GM12891 (cell line): Measurements from ENCODE around the gene RPL31.

Experiments
- DNase-seq: peaks from one replicate; pipeline ENCODE4 v3.0.0; 2011; ENCODE audit warnings: low spot score; ENCODE audit not compliant: insufficient read length
- FAIRE-seq: peaks from 2 replicates; lab custom pipeline; 2011; peaks lifted over from hg19 to GRCh38; lab: Jason Lieb, UNC
- PAX5 ChIP-seq: IDR thresholded peaks from 2 replicates; pipeline ENCODE4 v1.6.1; 2011; ENCODE audit warnings: low read length, moderate library complexity, mild to moderate bottlenecking; ENCODE audit not compliant: insufficient read depth, severe bottlenecking
- POLR2A ChIP-seq: IDR thresholded peaks from 2 replicates; pipeline ENCODE4 v1.6.1; 2011; ENCODE audit warnings: low read depth, low read length, control low read depth
- POLR2AphosphoS5 ChIP-seq: IDR thresholded peaks from 2 replicates; pipeline ENCODE4 v1.6.1; 2011; ENCODE audit warnings: low read depth, low read length, control low read depth
- POU2F2 ChIP-seq: IDR thresholded peaks from 2 replicates; pipeline ENCODE4 v1.6.1; 2011; ENCODE audit warnings: low read depth, mild to moderate bottlenecking, control low read depth, low read length, moderate library complexity
- SPI1 ChIP-seq: IDR thresholded peaks from 2 replicates; pipeline ENCODE4 v1.6.1; 2011; ENCODE audit warnings: low read depth, low read length, control low read depth
- TAF1 ChIP-seq: IDR thresholded peaks from 2 replicates; pipeline ENCODE4 v1.6.1; 2011; ENCODE audit warnings: low read depth, low read length, control low read depth

The RPL31 gene

DNA sequence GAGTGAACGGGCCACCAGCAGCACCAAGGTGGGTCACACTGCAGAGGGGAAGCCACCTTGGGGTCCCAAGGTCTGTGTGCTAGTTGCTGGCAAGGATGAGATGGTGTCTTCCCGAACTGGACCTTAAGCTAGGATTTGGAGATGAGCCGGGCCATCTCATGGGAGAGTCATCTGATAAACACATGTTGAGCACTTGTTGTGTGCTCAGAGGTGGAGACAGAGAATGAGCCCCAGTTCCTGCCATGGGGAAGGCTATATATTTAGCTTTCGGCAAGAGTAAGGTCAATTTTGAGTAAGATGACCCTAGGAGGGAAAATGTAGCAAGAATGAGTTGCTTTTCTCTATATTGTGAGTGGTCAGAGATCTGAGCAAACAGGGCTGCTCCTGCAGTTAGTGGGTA, 41.4 kb upstream of the RPL31 start:
- FAIRE-seq (no peak), DNase-seq (no peak)
- TF ChIP-seq TAF1 (no peak), PAX5 (no peak), POLR2AphosphoS5 (no peak), POU2F2 (no peak), SPI1 (no peak), POLR2A (no peak)

- TF ChIP-seq POU2F2, result no peak
- no peak for TF ChIP-seq SPI1
- no peak for TF ChIP-seq TAF1
- TF ChIP-seq POLR2AphosphoS5, result no peak
- TF ChIP-seq PAX5, result no peak
- no peak for TF ChIP-seq POLR2A
- DNase-seq (no peak), FAIRE-seq (no peak)
Measured at GRCh38 chr2:100962366-100963025, 39.6 kb upstream of the RPL31 start.

- TF ChIP-seq TAF1 (no peak), SPI1 (no peak), PAX5 (no peak), POLR2AphosphoS5 (no peak), POLR2A (no peak), POU2F2 (no peak)
- no peak for FAIRE-seq
- no peak for DNase-seq
Measured at GRCh38 chr2:100963026-100963375, 39.1 kb upstream of the RPL31 start.

- no peak for FAIRE-seq
- no peak for TF ChIP-seq PAX5
- TF ChIP-seq POLR2A, result no peak
- TF ChIP-seq SPI1, result no peak
- TF ChIP-seq POLR2AphosphoS5, result no peak
- TF ChIP-seq TAF1, result no peak
- TF ChIP-seq POU2F2, result no peak
- no peak for DNase-seq
Measured at GRCh38 chr2:100964222-100964621, 37.9 kb upstream of the RPL31 start.

DNA sequence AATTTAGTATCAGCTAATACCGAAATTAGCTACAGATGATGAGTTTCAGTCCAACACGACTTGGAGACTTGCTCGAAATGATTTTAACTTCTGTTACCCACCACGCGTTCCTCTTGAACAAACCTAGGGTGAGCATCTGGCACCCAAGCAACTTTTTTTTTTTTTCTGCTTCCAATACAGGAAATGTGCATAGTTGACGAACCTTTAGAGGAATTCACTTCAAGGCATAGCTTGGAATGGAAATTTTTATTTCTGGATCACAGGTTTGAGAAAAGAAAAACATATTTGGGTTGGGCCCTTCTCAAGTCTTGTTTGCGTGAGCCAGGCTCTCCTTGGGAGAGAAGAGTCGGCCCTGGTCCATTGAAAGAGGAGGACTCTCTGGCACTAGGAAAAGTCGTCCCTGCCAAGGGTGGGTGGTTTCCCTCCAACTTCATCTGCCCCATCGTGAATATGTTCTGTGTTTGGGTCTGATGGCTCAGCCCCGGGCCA, 37.4 kb upstream of the RPL31 start:
- FAIRE-seq (no peak), DNase-seq (no peak)
- TF ChIP-seq POLR2AphosphoS5 (no peak), TAF1 (no peak), SPI1 (no peak), POLR2A (no peak), PAX5 (no peak), POU2F2 (no peak)

GRCh38 chr2:100965596-100965995, 36.5 kb upstream of the RPL31 start:
- TF ChIP-seq POLR2AphosphoS5, result no peak
- no peak for TF ChIP-seq POLR2A
- TF ChIP-seq SPI1, result no peak
- no peak for TF ChIP-seq PAX5
- TF ChIP-seq TAF1, result no peak
- TF ChIP-seq POU2F2, result no peak
- FAIRE-seq (no peak), DNase-seq (no peak)

GRCh38 chr2:100967716-100968115, 34.4 kb upstream of the RPL31 start:
- DNase-seq (no peak), FAIRE-seq (no peak)
- TF ChIP-seq TAF1 (no peak), SPI1 (no peak), POLR2AphosphoS5 (no peak), POLR2A (no peak), PAX5 (no peak), POU2F2 (no peak)

DNA sequence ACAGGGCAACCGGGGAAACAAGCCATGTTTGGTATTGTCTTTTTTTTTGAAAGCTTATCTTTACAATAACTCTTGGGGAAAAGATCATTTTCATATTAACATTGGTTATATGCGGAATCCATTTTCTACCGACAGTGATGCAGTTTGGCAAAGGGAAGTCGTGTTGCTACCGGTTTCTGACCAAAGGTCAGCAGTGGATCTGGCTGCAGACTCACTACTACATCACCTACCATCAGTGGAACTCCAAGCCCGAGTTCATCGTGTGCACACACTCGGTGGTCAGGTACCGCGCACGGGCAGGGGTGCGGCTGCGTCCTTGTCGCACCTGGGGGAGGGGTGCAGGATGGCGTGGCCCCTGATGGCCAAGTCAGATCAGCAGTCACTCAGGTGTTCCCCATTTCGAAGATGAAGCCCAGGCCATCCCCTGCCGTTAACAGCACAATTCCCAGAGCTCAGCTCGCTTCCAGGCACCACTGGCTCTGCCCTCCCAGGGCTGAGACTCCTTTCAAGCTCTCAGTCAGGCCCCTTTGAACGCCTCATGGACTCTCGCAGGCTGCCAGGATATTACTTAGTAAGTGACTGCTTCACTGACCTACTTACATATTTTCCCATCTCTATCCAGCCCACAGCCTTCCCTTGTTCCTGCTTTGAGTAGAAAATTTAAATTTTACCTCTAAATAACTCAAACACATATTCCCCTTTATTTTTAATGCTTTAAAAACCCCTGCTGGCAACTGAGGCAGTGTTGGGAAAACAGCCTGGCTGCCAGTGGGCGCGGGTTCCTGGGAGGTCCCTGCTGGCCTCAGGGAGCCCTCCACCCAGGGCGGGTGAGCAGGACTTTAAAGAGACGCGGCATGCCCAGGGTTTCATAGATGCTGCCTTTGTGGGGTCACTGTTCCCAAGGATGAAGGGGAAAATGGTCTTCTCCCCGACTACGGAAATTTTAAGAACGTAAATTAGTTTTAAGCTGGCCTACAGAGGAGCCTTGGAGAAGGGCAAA, 33.6 kb upstream of the RPL31 start:
- FAIRE-seq (no peak), DNase-seq (no peak)
- TF ChIP-seq PAX5 (no peak), POLR2A (no peak), TAF1 (no peak), SPI1 (no peak), POLR2AphosphoS5 (no peak), POU2F2 (no peak)

DNA sequence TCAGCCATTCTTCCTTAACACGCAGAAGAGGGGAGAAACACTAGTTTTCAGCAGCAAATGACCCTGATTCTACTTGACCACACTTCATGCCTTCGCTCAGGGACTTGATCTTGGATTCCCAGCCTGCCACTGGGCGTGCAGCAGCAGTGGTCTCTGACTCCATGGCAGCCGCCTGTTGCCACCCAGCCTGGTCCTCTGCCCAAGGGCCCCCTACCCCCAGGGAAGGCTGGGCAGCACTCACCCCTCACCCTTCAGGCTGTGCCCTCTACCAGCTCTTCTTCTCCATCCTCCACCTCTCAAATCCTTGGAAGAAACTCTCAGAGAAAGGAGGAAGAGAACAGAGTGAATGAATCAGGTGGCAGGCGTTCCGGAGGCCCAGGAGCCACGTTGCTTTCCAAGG, 32.1 kb upstream of the RPL31 start:
- TF ChIP-seq POU2F2 (no peak), POLR2A (no peak), TAF1 (no peak), PAX5 (no peak), SPI1 (no peak), POLR2AphosphoS5 (no peak)
- DNase-seq (no peak), FAIRE-seq (no peak)
